NB4 (cell line): Measurements from ENCODE around the gene KIF6.
"Not testable (repeated sequence)": the region's sequence is repeated elsewhere in the genome, so short reads cannot be mapped to it uniquely, and the experiment has no call there.

ENCODE experiments used
- DNase-seq: peaks from one replicate; pipeline ENCODE4 v3.0.0; 2010; ENCODE audit warnings: low read depth
- H3K4me3 ChIP-seq: one replicate; pipeline ENCODE4 v1.5.1; 2011; ENCODE audit warnings: mild to moderate bottlenecking, low read depth, low read length, moderate library complexity
- CTCF ChIP-seq: IDR thresholded peaks from one replicate; pipeline ENCODE4 v1.5.1; 2012; ENCODE audit warnings: low read depth, low read length
- MAX ChIP-seq: IDR thresholded peaks from 2 replicates; pipeline ENCODE4 v1.6.1; 2011; ENCODE audit warnings: low read depth, low read length
- MYC ChIP-seq: IDR thresholded peaks from 2 replicates; pipeline ENCODE4 v1.6.1; 2011; ENCODE audit warnings: low read depth, low read length
- POLR2A ChIP-seq: IDR thresholded peaks from 2 replicates; pipeline ENCODE4 v1.6.1; 2011; ENCODE audit warnings: mild to moderate bottlenecking; ENCODE audit not compliant: insufficient read length; ENCODE audit errors: extremely low read depth

Gene KIF6

GRCh38 chr6:39518221-39518620, 207.0 kb downstream of the KIF6 start:
- DNase-seq, result no peak
- TF ChIP-seq POLR2A (no peak), MAX (no peak), CTCF (no peak), MYC (no peak)
- H3K4me3 ChIP-seq, result no peak overlapping the region

GRCh38 chr6:39517756-39518155, 207.5 kb downstream of the KIF6 start:
- no peak for DNase-seq
- no peak overlapping the region for H3K4me3 ChIP-seq
- TF ChIP-seq MAX (no peak), CTCF (no peak), POLR2A (no peak), MYC (no peak)

- no peak for DNase-seq
- H3K4me3 ChIP-seq, result no peak overlapping the region
- TF ChIP-seq CTCF (no peak), POLR2A (no peak), MAX (no peak), MYC (no peak)
These were observed 208.7 kb downstream of the KIF6 start for GRCh38 chr6:39516471-39516870.

DNA sequence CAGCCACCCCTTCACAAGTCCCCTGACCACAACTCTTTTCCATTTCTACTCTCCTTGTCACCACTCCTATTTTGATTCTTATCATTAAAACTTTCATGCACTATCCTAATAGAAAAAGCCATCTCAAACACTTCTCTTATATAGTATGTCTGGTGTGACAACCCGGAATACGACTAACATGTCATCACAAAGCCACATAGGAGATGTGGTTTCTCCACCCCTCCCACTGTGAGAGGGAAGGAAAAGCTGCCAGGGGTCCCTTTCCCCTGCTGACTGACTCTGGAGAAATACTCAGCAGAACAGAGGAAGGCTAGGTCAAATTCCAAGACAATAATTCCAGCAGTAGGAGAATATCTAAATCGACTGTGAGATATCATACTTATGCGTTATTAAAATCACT, 209.7 kb downstream of the KIF6 start:
- no peak for TF ChIP-seq POLR2A
- no peak for TF ChIP-seq MYC
- no peak for TF ChIP-seq MAX
- TF ChIP-seq CTCF, result no peak

GRCh38 chr6:39515006-39515405, 210.2 kb downstream of the KIF6 start:
- TF ChIP-seq CTCF, result no peak
- no peak for TF ChIP-seq POLR2A
- TF ChIP-seq MYC, result no peak
- no peak for TF ChIP-seq MAX
- no peak for DNase-seq
- H3K4me3 ChIP-seq, result no peak overlapping the region

More for the DNA sequence above, 209.7 kb downstream of the KIF6 start:
- no peak overlapping the region for H3K4me3 ChIP-seq
- no peak for DNase-seq

DNA sequence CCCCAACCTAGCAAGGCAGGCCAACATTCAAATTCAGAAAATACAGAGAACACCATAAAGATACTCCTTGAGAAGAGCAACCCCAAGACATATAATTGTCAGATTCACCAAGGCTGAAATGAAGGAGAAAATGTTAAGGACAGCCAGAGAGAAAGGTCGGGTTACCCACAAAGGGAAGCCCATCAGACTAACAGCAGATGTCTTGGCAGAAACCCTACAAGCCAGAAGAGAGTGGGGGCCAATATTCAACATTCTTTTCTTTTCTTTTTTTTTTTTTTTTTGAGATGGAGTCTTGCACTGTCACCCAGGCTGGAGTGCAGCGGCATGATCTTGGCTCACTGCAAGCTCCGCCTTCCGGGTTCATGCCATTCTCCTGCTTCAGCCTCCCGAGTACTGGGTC, 215.4 kb downstream of the KIF6 start:
- not testable (repeated sequence) for DNase-seq, H3K4me3 ChIP-seq
